ENCODE measurements around the gene ALG1.
"Not testable (repeated sequence)": the region's sequence is repeated elsewhere in the genome, so short reads cannot be mapped to it uniquely, and the experiment has no call there.

ALG1 gene

DNA sequence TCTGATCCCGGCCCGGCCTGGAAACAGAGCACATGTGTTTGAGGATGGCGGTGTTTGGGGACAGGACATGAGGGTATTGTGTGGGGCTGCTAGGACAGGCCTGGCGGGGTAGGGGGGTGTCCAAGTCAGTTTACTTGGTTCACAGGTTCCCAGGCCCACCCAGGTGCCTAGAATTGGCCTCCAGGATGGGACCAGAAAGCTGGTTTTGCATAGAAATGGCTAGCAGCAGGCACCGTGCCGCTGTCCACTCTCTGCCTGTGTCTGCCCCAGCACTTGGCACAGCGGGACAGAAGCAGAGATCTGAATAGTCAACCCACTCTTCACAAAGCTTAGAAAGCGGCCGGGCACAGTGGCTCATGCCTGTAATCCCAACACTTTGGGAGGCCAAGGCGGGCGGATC, 14.1 kb downstream of the ALG1 start:
- not testable (repeated sequence) for H4K8ac ChIP-seq (ENCODE audit: low read length); H3K4me3 ChIP-seq (ENCODE audit: insufficient read depth in 1 of 2, low read depth in 1 of 2, low read length in 2 of 2); H3K9me3 ChIP-seq (ENCODE audit: control insufficient read depth, low read length); H3K4ac ChIP-seq (ENCODE audit: low read depth in 1 of 2, low read length in 2 of 2); H3K27me3 ChIP-seq (ENCODE audit: control insufficient read depth in 1 of 2, insufficient read depth in 1 of 2, low read length in 2 of 2); H2BK12ac ChIP-seq (ENCODE audit: low read length in 2 of 2); H3K18ac ChIP-seq (ENCODE audit: low read depth in 1 of 2, low read length in 2 of 2); H3K23ac ChIP-seq (ENCODE audit: low read length in 2 of 2); H3K79me1 ChIP-seq (replicated peaks; ENCODE audit: low read length, poor library complexity, severe bottlenecking); H3K27ac ChIP-seq (ENCODE audit: low read length, poor library complexity, severe bottlenecking); H2AK5ac ChIP-seq (ENCODE audit: low read length, severe bottlenecking); H3K4me1 ChIP-seq (ENCODE audit: control insufficient read depth, insufficient read depth, low read depth, low read length); H2AFZ ChIP-seq (ENCODE audit: low read depth, low read length); H4K91ac ChIP-seq (ENCODE audit: low read length); H2BK5ac ChIP-seq (ENCODE audit: low read depth, low read length, poor library complexity, severe bottlenecking); DNase-seq; H3K9ac ChIP-seq (ENCODE audit: low read length); H3K14ac ChIP-seq (ENCODE audit: low read length in 2 of 2); H2BK15ac ChIP-seq (ENCODE audit: low read depth, poor library complexity, severe bottlenecking); H3K4me2 ChIP-seq (ENCODE audit: low read length, poor library complexity, severe bottlenecking); H2BK120ac ChIP-seq (ENCODE audit: low read depth, low read length)
- WGBS, result 94% methylated on average over 9 of the region's 11 CpGs
- H3K36me3 ChIP-seq (ENCODE audit: control insufficient read depth in 1 of 2, insufficient read depth in 2 of 2, low read depth in 1 of 2, low read length in 2 of 2), result peaks cover 35 to 64% of the 10 kb centered on the region in 2 experiments

DNA sequence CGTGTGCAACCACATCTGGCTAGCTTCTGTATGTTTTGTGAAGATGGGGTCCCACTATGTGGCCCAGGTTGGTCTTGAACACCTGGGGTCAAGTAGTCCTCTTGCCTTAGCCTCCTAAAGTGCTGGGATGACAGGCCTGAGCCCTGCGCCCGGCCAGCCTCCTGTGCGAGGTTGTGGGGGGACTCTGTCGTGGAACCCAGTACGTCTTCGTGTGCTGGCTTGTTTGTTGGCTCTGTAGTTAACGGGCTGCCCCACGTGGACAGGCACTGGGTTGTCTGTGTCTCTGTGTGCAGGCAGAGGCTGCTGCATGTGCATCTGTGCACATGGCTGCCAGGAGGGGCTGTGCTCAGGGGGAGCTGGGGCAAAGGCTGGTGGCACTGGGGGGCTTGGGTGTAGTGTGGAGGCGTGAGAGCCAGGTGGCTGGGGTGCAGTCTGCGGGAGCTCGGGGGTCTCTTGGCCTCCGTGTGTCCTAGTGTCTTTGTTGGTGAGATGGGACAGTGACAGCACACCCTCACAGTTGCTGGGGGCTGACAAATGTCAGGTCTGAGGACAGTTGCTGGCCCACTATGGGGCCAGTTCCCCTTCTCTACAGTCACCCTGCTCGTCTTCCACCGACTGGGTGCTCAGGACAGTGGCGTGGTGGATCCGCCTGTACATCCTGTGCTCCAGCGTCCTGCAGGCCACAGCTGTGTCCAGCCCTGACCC, 16.6 kb downstream of the ALG1 start:
- not testable (repeated sequence) for H3K9ac ChIP-seq (ENCODE audit: low read length); H4K8ac ChIP-seq (ENCODE audit: low read length); H2BK12ac ChIP-seq (ENCODE audit: low read length in 2 of 2); H4K91ac ChIP-seq (ENCODE audit: low read length); H3K4ac ChIP-seq (ENCODE audit: low read depth in 1 of 2, low read length in 2 of 2); H3K14ac ChIP-seq (ENCODE audit: low read length in 2 of 2); H2AFZ ChIP-seq (ENCODE audit: low read depth, low read length); H2BK5ac ChIP-seq (ENCODE audit: low read depth, low read length, poor library complexity, severe bottlenecking); H3K23ac ChIP-seq (ENCODE audit: low read length in 2 of 2); H3K27ac ChIP-seq (ENCODE audit: low read length, poor library complexity, severe bottlenecking); H3K4me1 ChIP-seq (ENCODE audit: control insufficient read depth, insufficient read depth, low read depth, low read length); H3K4me2 ChIP-seq (ENCODE audit: low read length, poor library complexity, severe bottlenecking); H2BK120ac ChIP-seq (ENCODE audit: low read depth, low read length); H2BK15ac ChIP-seq (ENCODE audit: low read depth, poor library complexity, severe bottlenecking); DNase-seq; H3K79me1 ChIP-seq (replicated peaks; ENCODE audit: low read length, poor library complexity, severe bottlenecking); H3K4me3 ChIP-seq (ENCODE audit: insufficient read depth in 1 of 2, low read depth in 1 of 2, low read length in 2 of 2); H2AK5ac ChIP-seq (ENCODE audit: low read length, severe bottlenecking); H3K18ac ChIP-seq (ENCODE audit: low read depth in 1 of 2, low read length in 2 of 2); H3K9me3 ChIP-seq (ENCODE audit: control insufficient read depth, low read length); H3K27me3 ChIP-seq (ENCODE audit: control insufficient read depth in 1 of 2, insufficient read depth in 1 of 2, low read length in 2 of 2)
- WGBS, result 98% methylated on average over 18 of the region's 18 CpGs
- H3K36me3 ChIP-seq (ENCODE audit: control insufficient read depth in 1 of 2, insufficient read depth in 2 of 2, low read depth in 1 of 2, low read length in 2 of 2), result peaks cover 28 to 46% of the 10 kb centered on the region in 2 experiments

DNA sequence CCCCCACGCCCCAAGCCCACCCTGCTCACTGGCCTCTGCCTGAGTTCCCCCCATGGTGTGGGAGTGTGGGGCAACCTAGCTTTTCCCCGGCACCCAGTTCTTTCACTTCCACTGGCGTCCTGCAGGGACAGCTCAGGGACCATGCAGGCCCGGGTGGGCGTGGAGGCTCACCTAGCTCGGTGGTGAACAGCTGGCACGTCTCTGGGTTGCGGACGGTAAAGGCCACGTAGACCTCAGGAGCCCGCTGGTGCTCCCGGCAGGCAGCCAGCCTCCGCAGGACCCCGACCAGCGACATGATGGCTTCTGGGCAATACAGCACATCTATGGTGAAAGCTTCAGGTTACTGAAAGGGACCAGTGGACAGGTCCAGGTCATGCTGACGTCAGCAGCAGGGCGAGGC, 17.3 kb downstream of the ALG1 start:
- not testable (repeated sequence) for H2BK15ac ChIP-seq (ENCODE audit: low read depth, poor library complexity, severe bottlenecking); H2AK5ac ChIP-seq (ENCODE audit: low read length, severe bottlenecking); H3K18ac ChIP-seq (ENCODE audit: low read depth in 1 of 2, low read length in 2 of 2); H2AFZ ChIP-seq (ENCODE audit: low read depth, low read length); H3K79me1 ChIP-seq (replicated peaks; ENCODE audit: low read length, poor library complexity, severe bottlenecking); H2BK5ac ChIP-seq (ENCODE audit: low read depth, low read length, poor library complexity, severe bottlenecking); H3K27me3 ChIP-seq (ENCODE audit: control insufficient read depth in 1 of 2, insufficient read depth in 1 of 2, low read length in 2 of 2); H3K4me3 ChIP-seq (ENCODE audit: insufficient read depth in 1 of 2, low read depth in 1 of 2, low read length in 2 of 2); H3K4me2 ChIP-seq (ENCODE audit: low read length, poor library complexity, severe bottlenecking); H2BK120ac ChIP-seq (ENCODE audit: low read depth, low read length); H3K9ac ChIP-seq (ENCODE audit: low read length); H3K9me3 ChIP-seq (ENCODE audit: control insufficient read depth, low read length); H4K91ac ChIP-seq (ENCODE audit: low read length); H3K23ac ChIP-seq (ENCODE audit: low read length in 2 of 2); H3K4me1 ChIP-seq (ENCODE audit: control insufficient read depth, insufficient read depth, low read depth, low read length); DNase-seq; H3K27ac ChIP-seq (ENCODE audit: low read length, poor library complexity, severe bottlenecking); H2BK12ac ChIP-seq (ENCODE audit: low read length in 2 of 2); H3K4ac ChIP-seq (ENCODE audit: low read depth in 1 of 2, low read length in 2 of 2); H4K8ac ChIP-seq (ENCODE audit: low read length); H3K14ac ChIP-seq (ENCODE audit: low read length in 2 of 2)
- WGBS, result 97% methylated on average over 16 of the region's 17 CpGs
- H3K36me3 ChIP-seq (ENCODE audit: control insufficient read depth in 1 of 2, insufficient read depth in 2 of 2, low read depth in 1 of 2, low read length in 2 of 2), result peaks cover 28 to 39% of the 10 kb centered on the region in 2 experiments

GRCh38 chr16:5089911-5090555, 18.4 kb downstream of the ALG1 start:
- not testable (repeated sequence) for DNase-seq; H3K9me3 ChIP-seq (ENCODE audit: control insufficient read depth, low read length); H3K9ac ChIP-seq (ENCODE audit: low read length); H3K79me1 ChIP-seq (replicated peaks; ENCODE audit: low read length, poor library complexity, severe bottlenecking); H4K91ac ChIP-seq (ENCODE audit: low read length); H2BK5ac ChIP-seq (ENCODE audit: low read depth, low read length, poor library complexity, severe bottlenecking); H3K27ac ChIP-seq (ENCODE audit: low read length, poor library complexity, severe bottlenecking); H3K27me3 ChIP-seq (ENCODE audit: control insufficient read depth in 1 of 2, insufficient read depth in 1 of 2, low read length in 2 of 2); H2AK5ac ChIP-seq (ENCODE audit: low read length, severe bottlenecking); H3K18ac ChIP-seq (ENCODE audit: low read depth in 1 of 2, low read length in 2 of 2); H3K4me3 ChIP-seq (ENCODE audit: insufficient read depth in 1 of 2, low read depth in 1 of 2, low read length in 2 of 2); H2BK15ac ChIP-seq (ENCODE audit: low read depth, poor library complexity, severe bottlenecking); H4K8ac ChIP-seq (ENCODE audit: low read length); H3K4me1 ChIP-seq (ENCODE audit: control insufficient read depth, insufficient read depth, low read depth, low read length); H2BK120ac ChIP-seq (ENCODE audit: low read depth, low read length); H3K14ac ChIP-seq (ENCODE audit: low read length in 2 of 2); H2AFZ ChIP-seq (ENCODE audit: low read depth, low read length); H2BK12ac ChIP-seq (ENCODE audit: low read length in 2 of 2); H3K4ac ChIP-seq (ENCODE audit: low read depth in 1 of 2, low read length in 2 of 2); H3K23ac ChIP-seq (ENCODE audit: low read length in 2 of 2); H3K4me2 ChIP-seq (ENCODE audit: low read length, poor library complexity, severe bottlenecking)
- WGBS, result 98% methylated on average over 26 of the region's 26 CpGs
- peaks cover 22 to 34% of the 10 kb centered on the region in 2 experiments for H3K36me3 ChIP-seq (ENCODE audit: control insufficient read depth in 1 of 2, insufficient read depth in 2 of 2, low read depth in 1 of 2, low read length in 2 of 2)

Measured in mesenchymal stem cell (in vitro differentiated cells and primary cell).